Activated CD8-positive, alpha-beta memory T cell treated with anti-CD3 and anti-CD28 coated beads for 48 hours (primary cell): Measurements from ENCODE around the gene MAD1L1.
"Not testable (repeated sequence)": the region's sequence is repeated elsewhere in the genome, so short reads cannot be mapped to it uniquely, and the experiment has no call there.

Source experiments
- DNase-seq, 3 experiments: peaks; one replicate each; pipeline ENCODE4 v3.0.0-alpha.2; 2020; ENCODE audit warnings: low read depth in 2 of 3, low spot score in 2 of 3

The MAD1L1 gene

DNA sequence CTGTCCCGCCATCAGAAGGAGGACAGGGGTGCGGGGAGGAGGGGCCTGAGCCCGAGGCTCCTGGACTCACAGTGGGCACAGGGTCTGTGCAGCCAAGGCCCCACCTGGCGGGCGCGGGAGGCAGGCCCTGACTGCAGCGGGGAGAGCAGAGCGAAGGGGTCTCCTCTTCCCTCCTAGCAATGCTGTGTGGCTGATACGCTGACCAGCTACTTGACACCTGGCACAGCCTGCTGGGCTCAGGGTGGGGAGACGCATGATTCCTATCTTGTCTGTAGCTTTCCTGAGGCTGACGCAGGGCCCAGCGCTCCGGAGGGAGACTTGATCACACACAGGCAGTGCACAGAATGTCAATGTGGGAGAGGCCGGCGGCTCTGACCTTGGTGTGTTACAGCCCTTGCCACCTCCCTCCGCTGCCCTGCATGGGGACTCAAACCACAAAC is 387.8 kb downstream of the MAD1L1 start:
- no peak for DNase-seq

DNA sequence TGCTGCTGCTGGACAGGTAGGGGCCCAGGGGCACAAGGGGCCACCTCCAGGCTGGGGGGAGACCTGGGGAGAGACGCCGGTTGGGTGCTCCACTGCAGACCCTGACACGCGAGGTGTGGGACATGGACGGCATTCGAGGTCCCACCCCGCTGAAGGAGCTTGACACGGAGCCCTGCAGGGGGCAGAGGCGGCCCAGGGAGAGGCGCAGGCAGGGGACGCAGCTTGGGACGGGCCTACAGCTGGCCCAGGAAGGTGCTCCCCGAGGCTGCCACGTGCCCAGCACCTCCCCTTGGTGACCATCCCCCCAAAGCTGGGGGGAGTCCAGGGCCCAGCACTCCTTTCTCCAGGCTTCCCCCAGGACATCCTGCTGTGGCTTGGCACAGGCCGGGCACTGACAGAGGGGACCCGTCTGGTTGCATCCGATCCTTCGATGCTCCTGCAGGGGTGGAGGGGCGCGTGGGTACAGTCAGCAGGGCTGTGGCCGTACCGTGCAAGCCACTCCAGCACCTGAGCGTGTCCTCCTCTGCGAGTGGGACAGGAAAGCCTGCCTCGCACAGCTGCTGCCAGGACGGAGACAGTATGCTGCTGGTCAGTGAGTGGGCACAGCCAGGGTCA is 388.3 kb downstream of the MAD1L1 start:
- DNase-seq, result no peak

DNA sequence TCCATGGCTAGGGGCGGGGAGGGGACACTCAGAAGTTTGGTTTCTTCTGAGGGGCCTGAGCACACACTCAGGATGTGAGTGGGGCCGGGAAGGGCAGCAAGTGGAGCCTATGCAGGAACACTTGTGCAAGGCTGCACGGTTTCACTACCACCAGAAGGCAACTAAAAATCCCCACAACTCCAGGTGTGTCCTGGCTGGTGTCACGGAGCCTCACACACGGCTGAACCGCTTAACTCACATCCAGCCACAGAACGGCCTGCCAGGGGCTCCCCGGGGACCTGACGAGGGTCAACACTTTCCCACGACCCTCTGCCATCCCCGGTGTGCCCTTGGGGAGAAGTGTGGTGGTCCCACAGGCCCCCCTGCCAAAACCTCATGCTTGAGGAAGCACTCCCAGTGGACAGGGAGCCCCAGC is 388.8 kb downstream of the MAD1L1 start:
- no peak for DNase-seq

DNA sequence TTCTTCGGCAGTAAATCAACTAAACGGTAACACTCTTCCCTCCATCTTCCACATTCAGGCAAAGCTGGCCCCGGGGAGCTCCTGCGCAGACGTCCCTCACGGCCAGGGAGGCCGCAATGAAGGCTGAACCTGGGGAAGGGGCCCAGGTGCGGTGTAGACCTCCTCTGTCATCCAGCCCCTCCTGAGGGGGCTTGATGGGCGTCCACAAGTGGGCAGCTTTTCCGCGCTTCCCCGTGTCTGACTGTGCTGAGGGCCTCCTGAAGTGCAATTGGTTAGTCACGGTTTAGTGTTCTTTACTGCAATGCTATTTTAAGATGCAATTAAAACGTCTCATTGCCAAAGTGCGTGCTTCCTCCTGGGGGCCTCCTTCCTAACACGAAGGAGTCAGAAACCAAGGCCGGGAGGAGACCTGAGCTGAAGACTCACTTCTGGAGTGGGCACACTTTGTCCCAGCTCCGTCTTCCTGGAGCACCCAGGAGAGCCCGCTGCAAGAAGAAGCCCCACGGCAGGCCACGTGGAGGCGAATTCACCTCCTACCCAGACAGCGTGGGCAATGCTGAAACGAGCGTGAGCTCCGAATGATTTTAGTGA is 389.4 kb downstream of the MAD1L1 start:
- DNase-seq, result no peak

DNA sequence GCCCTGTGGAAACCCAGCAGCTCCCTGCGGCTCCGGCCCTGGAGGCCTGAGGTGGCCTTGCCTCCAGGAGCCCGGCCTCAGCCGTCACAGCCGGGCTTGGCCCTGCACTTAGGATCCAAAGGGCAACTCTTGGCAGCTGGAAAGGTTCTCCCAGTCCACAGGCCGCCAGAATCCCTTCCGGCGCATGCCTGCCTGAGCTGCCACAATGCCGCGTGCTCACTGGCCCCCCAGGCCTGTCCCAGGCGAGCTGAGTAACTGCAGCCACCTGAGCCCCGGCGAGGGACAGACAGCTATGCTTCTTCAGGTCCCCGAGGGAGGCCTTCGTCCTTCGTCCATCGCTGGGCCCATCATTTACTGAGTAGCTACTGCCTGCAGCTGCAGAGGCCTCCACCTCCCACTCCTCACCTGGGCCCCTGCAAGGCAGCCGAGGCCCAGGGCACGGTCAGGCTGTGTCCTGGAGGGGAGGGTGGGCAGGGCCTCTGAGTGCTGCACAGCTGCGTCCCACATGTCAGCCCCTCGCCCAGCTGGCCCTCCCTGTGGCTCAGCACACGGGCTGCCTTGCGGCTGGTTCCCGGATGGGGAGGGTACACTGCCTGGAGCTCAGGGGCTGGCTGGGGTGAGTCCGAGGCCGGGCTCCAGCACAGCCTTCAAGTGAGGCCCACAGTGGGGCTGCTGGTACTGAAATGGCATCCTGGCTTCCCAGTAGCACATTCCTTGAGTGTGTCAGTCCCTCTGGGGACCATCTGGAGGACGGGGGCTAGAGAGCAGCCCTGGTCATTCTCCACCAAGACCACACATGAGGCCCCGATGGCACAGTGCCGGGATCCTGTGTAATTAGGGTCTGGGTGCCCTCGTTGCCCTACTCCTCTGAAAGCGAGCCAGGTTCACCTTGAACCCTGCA is 390.2 kb downstream of the MAD1L1 start:
- no peak for DNase-seq

DNA sequence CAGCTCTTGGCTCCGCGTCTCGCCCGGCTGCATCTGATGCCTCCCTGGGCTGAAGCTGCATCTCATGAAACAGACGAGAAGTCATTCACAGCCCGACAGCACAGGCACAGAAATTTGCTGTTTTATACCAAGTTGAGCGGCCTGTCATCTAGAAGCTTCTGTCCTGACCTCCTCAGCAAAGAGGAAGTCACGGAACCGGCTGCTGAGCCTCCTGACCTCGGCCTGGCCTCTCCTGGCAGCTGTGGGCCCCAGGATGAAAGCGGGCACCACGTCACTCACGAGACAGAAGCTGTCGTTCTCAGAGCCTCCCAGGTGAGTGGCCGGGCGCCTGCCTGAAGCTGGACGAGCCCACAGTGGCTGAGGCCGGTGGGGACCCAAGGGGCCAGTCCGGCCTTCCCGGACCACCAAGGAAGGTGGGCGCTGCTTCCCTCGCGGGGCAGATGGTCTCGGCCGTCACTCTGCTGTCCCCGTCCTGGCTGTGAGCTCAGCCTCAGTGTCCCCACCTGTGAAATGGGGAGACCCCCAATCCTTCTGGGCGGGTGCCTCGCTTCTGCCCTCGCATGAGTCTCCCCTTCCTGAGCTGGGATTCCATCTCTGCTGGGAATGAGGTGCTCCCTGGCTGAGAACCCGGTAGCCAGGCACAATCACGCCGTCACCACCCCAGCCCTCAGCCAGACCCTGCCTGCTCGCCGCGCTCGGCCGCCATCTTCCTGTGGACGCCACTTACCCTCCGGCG is 391.3 kb downstream of the MAD1L1 start:
- not testable (repeated sequence) for DNase-seq

DNA sequence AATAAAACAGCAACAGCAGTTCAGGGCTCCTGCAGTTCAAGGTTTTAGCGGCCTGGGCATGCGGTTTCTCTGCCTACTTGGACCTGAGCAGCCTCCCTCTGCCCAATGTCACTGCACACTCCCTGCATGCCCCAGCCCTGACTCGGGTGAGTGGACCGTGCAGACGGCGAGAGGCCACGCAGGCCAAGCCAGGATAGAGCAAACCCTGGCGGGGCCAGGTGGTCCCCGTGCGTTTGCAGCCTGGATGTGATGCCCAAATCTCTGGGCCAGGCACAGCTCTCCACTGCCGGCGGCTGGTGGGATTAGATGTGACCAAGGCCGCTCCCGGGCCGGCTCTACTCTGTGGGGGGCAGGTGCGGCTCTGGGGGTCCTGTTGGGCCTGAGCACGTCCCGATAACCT is 392.0 kb downstream of the MAD1L1 start:
- not testable (repeated sequence) for DNase-seq

DNA sequence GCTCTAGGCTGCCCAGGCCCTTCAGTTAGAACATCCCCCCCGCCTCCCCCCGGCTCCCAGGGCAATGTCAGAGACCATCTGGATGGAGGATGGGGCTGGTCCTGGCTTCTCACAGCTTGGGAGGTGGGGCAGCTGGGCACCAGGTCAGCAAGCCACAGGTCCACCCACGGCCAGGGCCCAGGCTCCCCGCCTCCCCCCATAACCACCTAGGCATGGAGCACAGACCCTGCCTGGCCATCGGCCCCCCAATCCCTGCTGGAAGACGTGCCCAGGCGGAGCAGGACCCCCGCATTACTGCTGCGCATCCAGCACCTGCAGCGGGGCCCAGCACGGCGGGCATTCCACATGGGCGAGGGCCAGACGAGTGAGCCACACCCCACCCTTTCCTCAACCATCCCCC is 393.0 kb downstream of the MAD1L1 start:
- DNase-seq, result no peak

DNA sequence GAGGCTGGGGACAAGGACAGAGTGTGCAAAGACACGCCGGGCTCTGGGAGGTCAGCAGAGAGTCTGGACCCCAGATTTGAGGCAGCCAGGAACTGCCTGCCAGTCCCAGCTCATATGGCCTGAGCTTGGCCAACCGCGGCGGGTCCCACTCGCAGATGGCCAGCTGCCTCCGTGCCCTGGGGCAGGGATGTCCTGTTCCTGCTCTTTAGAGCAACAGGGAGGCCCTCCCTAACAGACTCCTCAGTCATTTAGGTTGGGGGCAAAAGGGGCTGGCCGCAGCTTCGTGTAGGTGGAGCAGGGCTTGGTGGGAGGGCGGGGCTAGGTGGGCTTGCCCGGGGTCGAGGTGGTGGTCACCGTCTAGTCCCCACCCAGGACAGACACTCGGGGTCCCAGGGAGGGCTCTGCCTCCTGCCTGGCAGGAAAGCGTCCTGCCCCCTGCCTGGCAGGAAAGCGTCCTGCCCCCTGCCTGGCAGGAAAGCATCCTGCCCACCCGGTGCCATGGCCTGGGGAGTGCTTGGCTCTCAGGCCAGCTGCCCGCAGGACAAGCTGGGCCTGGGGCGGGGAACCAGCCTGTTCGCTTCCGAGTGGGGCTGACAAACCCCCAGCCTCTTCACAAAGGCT is 393.7 kb downstream of the MAD1L1 start:
- DNase-seq, result not testable (repeated sequence)

DNA sequence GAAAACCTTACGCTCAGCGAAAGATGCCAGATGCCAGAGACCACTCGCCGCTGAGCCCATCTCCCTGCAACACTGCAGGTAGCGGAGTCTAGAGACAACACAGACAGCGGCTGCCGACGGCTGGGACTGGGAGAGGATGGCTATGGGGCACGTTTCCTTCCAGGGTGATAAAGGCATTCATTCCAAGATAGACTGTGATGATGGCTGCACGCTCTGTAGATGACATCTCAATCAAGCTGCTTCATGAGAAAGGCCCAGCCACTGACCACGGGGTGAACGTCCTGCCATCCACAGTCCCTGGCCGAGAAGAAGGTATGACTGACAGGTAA is 394.2 kb downstream of the MAD1L1 start:
- not testable (repeated sequence) for DNase-seq

DNA sequence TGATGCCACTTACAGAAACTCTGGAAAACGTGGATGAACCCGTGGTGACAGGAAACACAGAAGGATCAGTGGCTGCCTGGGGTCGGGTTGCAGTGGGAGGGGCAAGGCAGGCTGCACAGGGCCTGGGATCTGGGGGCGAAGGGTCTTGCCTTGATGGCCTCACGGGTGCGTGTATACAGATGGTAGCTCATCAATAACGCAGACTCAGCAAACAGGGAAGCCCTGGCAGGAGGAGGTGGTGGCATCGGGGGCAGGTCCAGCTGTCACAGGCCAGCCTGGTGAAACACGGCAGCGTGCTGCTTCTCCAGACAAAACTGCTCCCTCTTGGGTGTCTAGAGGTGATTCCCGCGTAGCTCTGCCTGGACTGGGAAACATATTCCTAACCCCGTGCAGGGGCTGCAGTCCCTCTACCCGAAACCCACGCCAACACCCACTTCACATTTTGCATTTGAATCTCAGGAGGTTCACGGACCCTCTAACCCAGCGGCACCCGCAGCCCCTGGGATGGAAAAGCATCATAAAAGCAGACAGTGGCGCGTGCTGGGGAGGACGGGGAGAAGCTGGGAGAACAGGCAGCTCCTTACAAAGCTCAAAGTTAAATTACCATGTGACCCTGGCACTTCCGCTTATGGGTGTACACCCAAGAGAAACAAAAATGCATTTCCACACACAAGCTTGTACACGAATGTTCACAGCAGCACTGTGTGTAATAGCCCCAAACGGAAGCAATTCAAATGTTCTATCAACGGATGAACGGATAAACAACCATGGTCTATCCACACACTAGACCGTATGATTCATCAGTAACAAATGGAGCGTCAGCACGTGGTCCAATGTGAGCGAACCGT is 394.8 kb downstream of the MAD1L1 start:
- DNase-seq, result not testable (repeated sequence)

DNA sequence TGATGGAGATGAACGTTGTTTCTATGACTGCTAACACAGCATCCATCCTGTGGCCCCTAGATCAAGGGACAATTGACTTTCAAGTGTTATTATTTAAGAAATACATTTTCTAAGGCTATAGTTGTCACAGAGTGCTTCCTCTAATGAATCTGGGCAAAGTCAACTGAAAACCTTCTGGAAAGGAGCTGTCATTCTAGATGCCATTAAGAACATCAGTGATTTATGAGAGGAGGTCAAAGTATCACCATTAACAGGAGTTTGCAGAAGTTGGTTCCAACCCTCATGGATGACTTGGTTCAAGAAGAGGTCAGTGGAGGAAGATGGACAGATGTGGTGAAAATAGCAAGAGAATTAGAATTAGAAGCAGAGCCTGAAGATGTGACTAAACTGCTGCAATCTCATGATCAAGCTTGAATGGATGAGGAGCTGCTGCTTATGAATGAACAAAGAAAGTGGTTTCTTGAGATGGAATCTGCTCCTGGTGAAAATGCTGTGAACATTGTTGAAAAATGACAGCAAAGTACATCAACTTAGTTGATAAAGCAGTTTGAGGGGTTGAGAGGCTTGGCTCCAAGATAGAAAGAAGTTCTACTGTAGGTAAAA is 400.7 kb downstream of the MAD1L1 start:
- not testable (repeated sequence) for DNase-seq

DNA sequence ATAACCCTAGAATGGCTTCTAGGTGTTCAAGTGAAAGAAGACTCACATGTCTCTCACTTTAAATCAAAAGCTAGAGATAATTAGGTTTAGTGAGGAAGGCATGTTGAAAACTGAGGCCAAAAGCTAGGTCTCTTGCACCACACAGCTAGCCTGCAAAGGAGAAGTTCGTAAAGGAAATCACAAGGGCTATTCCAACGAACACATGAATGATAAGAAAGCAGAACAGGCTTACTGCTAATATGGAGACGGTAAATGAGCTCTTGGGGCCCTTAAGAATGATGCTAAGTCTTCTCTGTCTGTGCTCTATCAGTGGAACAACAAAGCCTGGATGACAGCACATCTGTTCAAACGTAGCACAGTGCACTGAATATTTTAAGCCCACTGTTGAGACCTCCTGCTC is 401.3 kb downstream of the MAD1L1 start:
- DNase-seq, result not testable (repeated sequence)

DNA sequence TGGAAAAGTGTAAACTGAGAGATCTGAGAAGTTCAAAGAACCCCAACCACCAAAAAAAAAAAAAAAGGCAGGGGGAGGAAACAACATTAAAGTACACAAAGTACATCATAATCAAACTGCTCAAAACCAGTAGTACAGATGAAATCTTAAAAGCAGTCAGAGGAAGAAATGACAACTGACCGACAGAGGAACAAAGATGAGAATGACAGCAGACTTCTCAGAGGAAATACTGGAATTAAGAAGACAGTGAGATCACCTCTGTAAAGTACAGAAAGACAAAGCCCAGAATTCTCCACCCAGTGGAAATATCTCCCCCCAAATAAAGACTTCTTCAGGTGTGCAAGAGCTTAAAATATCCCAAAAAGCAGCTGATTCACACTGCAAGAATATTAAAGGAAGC is 403.1 kb downstream of the MAD1L1 start:
- not testable (repeated sequence) for DNase-seq

DNA sequence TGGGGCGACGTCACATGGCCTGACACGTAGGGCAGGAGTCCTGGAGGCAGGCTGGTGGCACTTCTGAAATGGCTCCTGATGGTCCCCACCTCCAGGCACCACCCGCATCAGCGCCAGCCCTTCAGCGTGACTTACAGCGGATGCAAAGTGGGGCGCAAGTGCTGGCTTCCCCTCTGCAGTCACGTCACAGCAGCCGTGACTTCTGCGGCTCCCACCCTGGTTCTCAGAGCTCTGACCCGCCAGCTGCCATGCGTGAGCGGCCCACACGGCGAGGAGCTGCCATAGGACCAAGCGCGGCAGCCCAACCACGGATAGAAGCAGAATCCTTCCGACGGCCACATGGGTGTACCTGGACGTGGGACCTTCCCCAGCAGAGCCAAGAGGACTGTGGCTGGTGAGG is 403.6 kb downstream of the MAD1L1 start:
- DNase-seq, result no peak

DNA sequence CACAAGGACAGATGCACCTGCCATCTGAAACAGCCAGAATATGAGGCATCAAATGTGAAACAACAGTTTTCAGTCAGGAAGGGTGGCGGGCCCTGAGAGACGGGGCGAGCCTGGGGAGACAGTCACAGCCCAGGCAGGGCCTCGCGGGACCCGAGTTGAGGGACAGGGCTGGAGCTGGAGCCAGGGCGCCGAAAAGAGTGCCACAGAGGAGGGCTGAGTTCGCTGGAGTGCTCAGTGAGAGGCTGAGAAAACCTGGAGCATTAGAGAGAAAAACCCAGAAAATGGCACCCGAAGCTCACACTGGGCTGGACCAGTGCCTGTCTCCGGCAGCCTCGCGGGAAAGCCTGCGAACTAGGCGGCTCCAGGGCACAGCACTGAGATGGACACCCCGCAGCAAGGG is 404.6 kb downstream of the MAD1L1 start:
- not testable (repeated sequence) for DNase-seq

DNA sequence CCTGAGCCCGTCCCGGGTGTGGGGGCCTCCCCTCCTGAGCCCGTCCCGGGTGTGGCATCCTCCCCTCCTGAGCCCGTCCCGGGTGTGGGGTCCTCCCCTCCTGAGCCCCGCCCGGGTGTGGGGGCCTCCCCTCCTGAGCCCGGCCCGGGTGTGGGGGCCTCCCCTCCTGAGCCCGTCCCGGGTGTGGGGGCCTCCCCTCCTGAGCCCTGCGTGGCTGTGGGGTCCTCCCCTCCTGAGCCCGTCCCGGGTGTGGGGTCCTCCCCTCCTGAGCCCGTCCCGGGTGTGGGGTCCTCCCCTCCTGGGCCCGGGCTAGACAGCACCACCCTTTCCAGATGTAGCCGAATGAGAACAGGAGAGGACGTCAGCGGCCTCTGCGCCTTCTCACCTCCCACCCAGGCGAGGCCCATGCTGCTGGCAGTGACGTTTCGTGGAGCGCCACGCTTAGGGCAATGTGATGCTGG is 405.2 kb downstream of the MAD1L1 start:
- DNase-seq, result not testable (repeated sequence)

DNA sequence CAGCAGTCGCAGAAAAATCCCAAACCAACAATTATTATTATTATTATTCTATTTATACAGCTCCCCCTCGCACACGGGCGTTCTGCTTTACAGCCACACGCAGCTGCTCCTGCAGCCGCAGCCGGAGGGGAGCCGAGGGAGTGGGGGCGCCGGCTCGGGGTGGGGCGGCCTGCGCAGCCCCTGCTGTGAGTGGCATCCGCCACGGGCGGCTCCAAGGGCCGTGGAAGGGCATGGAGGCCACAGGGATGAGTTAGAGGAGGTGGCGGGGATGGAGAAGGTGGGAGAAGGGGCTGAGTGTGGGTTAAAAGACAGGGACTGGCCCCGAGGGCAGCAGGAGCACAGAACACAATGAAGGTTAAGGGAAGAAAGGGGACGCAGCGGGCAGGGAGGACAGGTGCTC is 405.8 kb downstream of the MAD1L1 start:
- DNase-seq, result not testable (repeated sequence)

DNA sequence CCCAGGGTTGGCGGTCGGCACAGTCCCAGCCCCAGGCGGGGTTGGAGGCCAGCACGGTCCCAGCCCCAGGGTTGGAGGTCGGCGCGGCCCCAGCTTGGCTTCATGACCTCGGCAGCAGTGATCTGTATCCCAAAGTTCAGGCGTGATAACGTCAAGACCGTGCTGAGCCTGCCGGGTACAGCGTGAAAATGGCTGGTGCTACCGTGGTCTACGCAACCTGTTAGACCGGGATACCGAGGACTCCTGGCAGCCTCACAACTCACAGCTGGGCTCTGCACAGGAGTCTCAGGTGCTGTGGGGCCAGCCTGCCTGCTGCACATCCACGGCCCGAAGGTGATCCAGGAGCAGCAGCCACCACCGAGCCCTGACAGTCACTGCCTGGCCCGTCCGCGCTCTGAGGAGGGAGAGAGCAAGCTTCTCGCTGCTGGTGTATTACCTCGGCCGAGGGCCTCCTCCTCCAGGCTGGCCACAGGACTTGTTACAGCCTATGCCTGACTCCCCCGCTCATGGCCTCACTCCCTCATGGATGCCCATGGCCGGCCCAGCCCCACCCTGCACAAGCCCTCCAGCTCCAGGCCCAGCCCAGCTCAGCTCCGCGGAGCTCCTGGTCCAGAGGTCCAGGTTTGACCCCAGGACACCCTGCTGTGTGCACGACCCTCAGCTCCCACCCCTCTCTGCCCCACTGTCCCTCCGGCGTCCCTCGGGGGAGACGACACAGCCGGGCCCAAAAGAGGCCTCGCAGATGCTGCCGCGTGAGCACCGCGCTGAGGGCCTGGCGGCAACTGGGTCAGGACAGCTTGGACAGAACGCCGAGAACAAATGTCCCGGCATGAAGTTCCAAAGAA is 406.6 kb downstream of the MAD1L1 start:
- DNase-seq, result no peak
